ENCODE data around the gene CRYBA2. TPM values are rescaled to one million over a fixed set of nuclear protein-coding genes. Genes with fewer than 3 reads are reported as not detected.

CRYBA2 gene
- total and polyA plus RNA-seq, 9 of the 15 experiments (the other 6 are each of a cell fraction or from before 2014, with no cell fraction given): 0.11 to 1.8 (median 0.62) TPM; not detected in 5

GRCh38 chr2:218956039-218956438 is 37.2 kb downstream of the CRYBA2 start:
- POLR2A ChIA-PET: no interaction called here
- Histone ChIP-seq H3K27me3 (ENCODE audit: control insufficient read depth in 2 of 2, insufficient read depth in 2 of 2, low read length in 2 of 2) (peaks cover 3 to 28% of the 10 kb centered on the region in 2 experiments; a peak in 4 of 5 replicates), H3K79me2 (ENCODE audit: control insufficient read depth, insufficient read depth, low read length) (no peaks in the 10 kb centered on the region), H4K20me1 (replicated peaks; ENCODE audit: control insufficient read depth, insufficient read depth, low read length) (no peaks in the 10 kb centered on the region), H2AFZ (ENCODE audit: low read depth, low read length) (no peak overlapping the region), H3K4me1 (replicated peaks in 1 of 2; ENCODE audit: control insufficient read depth in 2 of 2, insufficient read depth in 2 of 2, low read length in 2 of 2) (peaks cover 0 to 28% of the 10 kb centered on the region in 2 experiments; a peak in 2 of 5 replicates), H3K27ac (ENCODE audit: extremely low read depth, low read depth, low read length) (no peak overlapping the region), H3K9me3 (replicated peaks; ENCODE audit: control insufficient read depth, insufficient read depth, low read depth, low read length) (no peaks in the 10 kb centered on the region), H3K4me3 (no peak overlapping the region), H3K9ac (ENCODE audit: insufficient read depth in 1 of 2, low read depth in 2 of 2, low read length in 2 of 2) (no peak overlapping the region), H3K36me3 (ENCODE audit: control insufficient read depth, insufficient read depth, low read length) (no peaks in the 10 kb centered on the region), H3K4me2 (ENCODE audit: insufficient read depth, low read length) (no peak overlapping the region), H3K9me1 (ENCODE audit: control insufficient read depth, insufficient read depth, low read length) (no peaks in the 10 kb centered on the region)
- intact Hi-C loops (cut with micrococcal nuclease) (no loop called here), in situ Hi-C loops (cut with MboI) (no loop called here)
- WGBS (ENCODE audit: insufficient coverage, low coverage, missing lambda C conversion rate): no CpG with 5 or more reads among the region's 1 CpG
- CTCF ChIA-PET (ENCODE audit: low intra/inter-chr PET ratio): no interaction called here
- ATAC-seq (no peak), DNase-seq (ENCODE audit: extremely low read depth in 1 of 4, low spot score in 3 of 4) (no peak), FAIRE-seq (no peak)
- BruUV-seq (replicated peaks): no TSS peak
- TF ChIP-seq ZNF212 (CRISPR knock-in tag; IDR thresholded peaks at IDR 0.05) (no peak), HDAC2 (IDR thresholded peaks at IDR 0.05) (no peak), PHTF2 (CRISPR knock-in tag; IDR thresholded peaks at IDR 0.05) (no peak), ZNF79 (CRISPR knock-in tag; IDR thresholded peaks at IDR 0.05; ENCODE audit: low read depth) (no peak), TFE3 (CRISPR knock-in tag; IDR thresholded peaks at IDR 0.05) (no peak), ETV1 (tag; conservative IDR thresholded peaks at IDR 0.05; ENCODE audit: low read depth) (no peak), MITF (IDR thresholded peaks at IDR 0.05) (no peak), CHD2 (IDR thresholded peaks at IDR 0.05; ENCODE audit: low read depth, low read length) (no peak), LARP7 (IDR thresholded peaks at IDR 0.05) (no peak), FOXK2 (conservative IDR thresholded peaks at IDR 0.05 in 1 of 2, IDR thresholded peaks at IDR 0.05 in 1 of 2; ENCODE audit: low read depth in 2 of 2) (no peak), MYBL2 (IDR thresholded peaks at IDR 0.05; ENCODE audit: low read depth) (no peak), MYBL2 (CRISPR knock-in tag; IDR thresholded peaks at IDR 0.05; ENCODE audit: borderline replicate concordance) (no peak), RFX7 (CRISPR knock-in tag; IDR thresholded peaks at IDR 0.05) (no peak), ZBTB26 (CRISPR knock-in tag; IDR thresholded peaks at IDR 0.05) (no peak), KAT2B (IDR thresholded peaks at IDR 0.05; ENCODE audit: low read depth, low read length) (no peak), E2F6 (IDR thresholded peaks at IDR 0.05; ENCODE audit: borderline replicate concordance in 1 of 2, extremely low read depth in 1 of 2, insufficient read depth in 1 of 2, insufficient read length in 1 of 2, low read depth in 1 of 2, low read length in 1 of 2, poor library complexity in 1 of 2, severe bottlenecking in 1 of 2) (no peak)

All from K562 (cell line).